HG03097 (cell line): ENCODE data around the gene KCNA3.
"Not testable (repeated sequence)": the region's sequence is repeated elsewhere in the genome, so short reads cannot be mapped to it uniquely, and the experiment has no call there.

Experiments used
- ATAC-seq: cut with Tn5 transposase; IDR thresholded peaks from one replicate; pipeline ENCODE4 v1.9.1; 2021; ENCODE audit not compliant: unreplicated experiment, low FRiP score

The KCNA3 gene

GRCh38 chr1:110680036-110680735 is 5.4 kb upstream of the KCNA3 start:
- ATAC-seq = no peak

GRCh38 chr1:110677526-110677925 is 2.8 kb upstream of the KCNA3 start:
- ATAC-seq = no peak

- no peak for ATAC-seq
These were observed 2.2 kb upstream of the KCNA3 start for GRCh38 chr1:110676970-110677369.

- ATAC-seq = no peak
These were observed 486 bp upstream of the KCNA3 start for GRCh38 chr1:110675060-110675791.

- ATAC-seq = no peak
These were observed 869 bp downstream of the KCNA3 start for GRCh38 chr1:110673805-110674336.

GRCh38 chr1:110673197-110673701 is 1.5 kb downstream of the KCNA3 start:
- no peak for ATAC-seq

- peak; percentile 48 for ATAC-seq
These were observed 2.0 kb downstream of the KCNA3 start for GRCh38 chr1:110672753-110673108.

- ATAC-seq = peak; percentile 8
These were observed 2.6 kb downstream of the KCNA3 start for GRCh38 chr1:110672001-110672752.

- ATAC-seq = no peak
These were observed 3.4 kb downstream of the KCNA3 start for GRCh38 chr1:110671361-110671760.

GRCh38 chr1:110668549-110668948 is 6.2 kb downstream of the KCNA3 start:
- no peak for ATAC-seq

- ATAC-seq = no peak
These were observed 7.0 kb downstream of the KCNA3 start for GRCh38 chr1:110667776-110668175.

- no peak for ATAC-seq
These were observed 11.5 kb downstream of the KCNA3 start for GRCh38 chr1:110663241-110663640.

- ATAC-seq = not testable (repeated sequence)
These were observed 15.2 kb downstream of the KCNA3 start for GRCh38 chr1:110659559-110659958.

GRCh38 chr1:110657351-110657750 is 17.4 kb downstream of the KCNA3 start:
- no peak for ATAC-seq

- no peak for ATAC-seq
These were observed 24.1 kb downstream of the KCNA3 start for GRCh38 chr1:110650609-110651008.

GRCh38 chr1:110648417-110648816 is 26.3 kb downstream of the KCNA3 start:
- ATAC-seq = no peak

GRCh38 chr1:110647254-110647891 is 27.4 kb downstream of the KCNA3 start:
- ATAC-seq = no peak

- no peak for ATAC-seq
These were observed 28.7 kb downstream of the KCNA3 start for GRCh38 chr1:110645821-110646735.

GRCh38 chr1:110645211-110645610 is 29.5 kb downstream of the KCNA3 start:
- no peak for ATAC-seq
